B cell (primary cell): ENCODE measurements around the gene NR4A1. TPM values are rescaled to one million over a fixed set of nuclear protein-coding genes. Genes with fewer than 3 reads are reported as not detected.
A peak's percentile ranks its signal among the peaks of the same experiment; 100 is the strongest.

Source experiments
- ATAC-seq: fragments of 200-7000 bp; cut with Tn5 transposase; one replicate; pipeline ENCODE4 v1.10.0; 2021; ENCODE audit warnings: low read depth, mild to moderate bottlenecking, moderate number of reproducible peaks, moderate library complexity
- CTCF ChIA-PET: fragments of 350-600 bp; sonication (Branson Sonifier 250); formaldehyde crosslinking; loops from one replicate; lab custom pipeline; 2021; ENCODE audit warnings: antibody characterized with exemption, inconsistent platforms; lab: Charles Lee
- POLR2A ChIA-PET: fragments of 350-600 bp; sonication (Branson Sonifier 250); formaldehyde crosslinking; loops from one replicate; lab custom pipeline; 2021; ENCODE audit warnings: antibody characterized with exemption; lab: Charles Lee
- DNase-seq: peaks from one replicate; pipeline ENCODE4 v3.0.0; 2013
- H2AFZ ChIP-seq: 2 replicates; pipeline ENCODE4 v1.6.1; 2012; ENCODE audit warnings: mild to moderate bottlenecking, low read depth, low read length; ENCODE audit not compliant: insufficient read depth, poor library complexity, severe bottlenecking
- H3K27ac ChIP-seq, 2 donors: 1 replicate in 1 of 2; 2 replicates in 1 of 2; pipeline ENCODE4 v1.5.1; 2012 to 2013; ENCODE audit warnings: low read length in 2 of 2, mild to moderate bottlenecking in 2 of 2, moderate library complexity in 1 of 2
- H3K27me3 ChIP-seq, 4 experiments: fragments of 200-600 bp in 1 of 4; sonication (generic) in 1 of 4; replicated peaks in 1 of 4; 1 replicate in 2 of 4; 2 replicates in 2 of 4; pipeline versions ENCODE4 v1.6.1 to v1.7.0; 2013 to 2016; ENCODE audit warnings: low read length in 3 of 4, mild to moderate bottlenecking in 2 of 4, mixed read lengths in 1 of 4, moderate library complexity in 1 of 4; ENCODE audit not compliant: insufficient read depth in 4 of 4, control insufficient read depth in 3 of 4; ENCODE audit errors: control extremely low read depth in 1 of 4
- H3K36me3 ChIP-seq, 2 experiments: replicated peaks in 1 of 2; 1 replicate in 1 of 2; 2 replicates in 1 of 2; pipeline versions ENCODE4 v1.6.1 to v1.7.1; 2013; ENCODE audit warnings: low read length in 1 of 2; ENCODE audit not compliant: insufficient read depth in 2 of 2, control insufficient read depth in 1 of 2; ENCODE audit errors: control extremely low read depth in 1 of 2, extremely low read depth in 1 of 2
- H3K4me1 ChIP-seq, 2 donors: fragments of 200-600 bp in 1 of 2; sonication (generic) in 1 of 2; 1 replicate in 1 of 2; 2 replicates in 1 of 2; pipeline versions ENCODE4 v1.5.1 to v1.6.1; 2013 to 2017; ENCODE audit warnings: low read length in 2 of 2; ENCODE audit not compliant: control insufficient read depth in 2 of 2, insufficient read depth in 2 of 2
- H3K4me2 ChIP-seq: replicated peaks from 2 replicates; pipeline ENCODE3; 2012; ENCODE audit warnings: mild to moderate bottlenecking, low read depth, low read length; ENCODE audit not compliant: poor library complexity, severe bottlenecking
- H3K4me3 ChIP-seq, 5 experiments: fragments of 200-600 bp in 1 of 5; sonication (generic) in 1 of 5; 1 replicate in 3 of 5; 2 replicates in 2 of 5; pipeline versions ENCODE4 v1.5.1 to v1.7.0; 2011 to 2016; ENCODE audit warnings: low read length in 4 of 5, mild to moderate bottlenecking in 4 of 5, low read depth in 2 of 5, control low read depth in 1 of 5, moderate library complexity in 1 of 5; ENCODE audit not compliant: insufficient read depth in 1 of 5; ENCODE audit errors: control extremely low read depth in 1 of 5, extremely low read depth in 1 of 5
- H3K79me2 ChIP-seq: fragments of 200-600 bp; sonication (generic); one replicate; pipeline ENCODE4 v1.6.0; 2016; ENCODE audit warnings: low read length; ENCODE audit not compliant: control insufficient read depth, insufficient read depth
- H3K9ac ChIP-seq: fragments of 200-600 bp; sonication (generic); 2 replicates; pipeline ENCODE4 v1.6.1; 2017; ENCODE audit warnings: mild to moderate bottlenecking, low read length, moderate library complexity
- H3K9me3 ChIP-seq, 3 donors: one replicate each; pipeline versions ENCODE4 v1.6.1 to v1.7.1; 2013; ENCODE audit warnings: low read length in 2 of 3; ENCODE audit not compliant: control insufficient read depth in 2 of 3, insufficient read depth in 1 of 3; ENCODE audit errors: control extremely low read depth in 1 of 3
- H4K20me1 ChIP-seq: 2 replicates; pipeline ENCODE4 v1.6.0; 2012; ENCODE audit warnings: mild to moderate bottlenecking, low read length; ENCODE audit not compliant: insufficient read depth, control insufficient read depth, poor library complexity, severe bottlenecking
- H3K27ac Mint-ChIP-seq: one replicate; pipeline ENCODE4 v1.8.0; 2021; ENCODE audit warnings: mixed read lengths
- H3K27me3 Mint-ChIP-seq: one replicate; pipeline ENCODE4 v1.8.0; 2021; ENCODE audit warnings: mixed read lengths
- H3K4me1 Mint-ChIP-seq: one replicate; pipeline ENCODE4 v1.8.0; 2021; ENCODE audit warnings: mixed read lengths
- H3K4me3 Mint-ChIP-seq: one replicate; pipeline ENCODE4 v1.8.0; 2021; ENCODE audit warnings: mixed read lengths
- H3K9me3 Mint-ChIP-seq: one replicate; pipeline ENCODE4 v1.8.0; 2022; ENCODE audit warnings: mixed read lengths; ENCODE audit not compliant: insufficient read depth
- CTCF ChIP-seq: fragments of 200-600 bp; IDR thresholded peaks from one replicate; pipeline ENCODE4 v1.8.0; 2022; ENCODE audit warnings: antibody characterized with exemption, mild to moderate bottlenecking
- EZH2 ChIP-seq: IDR thresholded peaks from 2 replicates; pipeline ENCODE4 v1.6.1; 2012; ENCODE audit warnings: borderline replicate concordance, low read depth, mild to moderate bottlenecking, moderate library complexity, low read length; ENCODE audit not compliant: insufficient read depth, poor library complexity, severe bottlenecking
- WGBS: methylation state at CpG from one replicate; pipeline ENCODE4 v1.1.5; 2013; ENCODE audit warnings: missing lambda C conversion rate; ENCODE audit not compliant: insufficient coverage; 5-methylcytosine and 5-hydroxymethylcytosine counted together
- intact Hi-C: fragments of 100-400 bp; cut with micrococcal nuclease; formaldehyde crosslinking; loops from one replicate; pipeline ENCODE4 v1.10.0; 2022
- polyA plus RNA-seq: library from polyadenylated mRNA; depleted of rRNA; stranded (reverse); fragments of >200 nt; gene quantifications from 2 replicates; pipeline ENCODE4 v1.2.3, GENCODE V29; 2012
- total RNA-seq, 2 donors: library from RNA; stranded (reverse); fragments of 120-200 nt in 1 of 2; gene quantifications; 1 replicate in 1 of 2; 2 replicates in 1 of 2; pipeline versions ENCODE4 v1.2.3 to v1.2.4, GENCODE V29; 2013 to 2022

The NR4A1 gene
- total and polyA plus RNA-seq, 2 donors (not counting 1 experiment from before 2014, with no cell fraction given), result 43.2 to 470 TPM

GRCh38 chr12:52041035-52041434 lies 10.2 kb upstream of the NR4A1 start:
- no CpG with 5 or more reads among the region's 3 CpGs for WGBS
- Mint-ChIP-seq H3K9me3 (no peaks in the 10 kb centered on the region), H3K4me3 (peak overlapping the region; percentile 37), H3K27ac (no peak overlapping the region), H3K4me1 (peaks cover 63% of the 10 kb centered on the region), H3K27me3 (no peaks in the 10 kb centered on the region)
- ATAC-seq (no peak), DNase-seq (no peak)
- H4K20me1 ChIP-seq, result no peaks in the 10 kb centered on the region
- no peak for TF ChIP-seq EZH2
- TF ChIP-seq CTCF, result no peak
- H3K79me2 ChIP-seq, result peaks cover 34% of the 10 kb centered on the region
- no peak overlapping the region for H3K9ac ChIP-seq
- intact Hi-C loops, result no loop called here
- no peak overlapping the region for H3K4me2 ChIP-seq
- ChIA-PET CTCF (interaction anchor here (1.2 to 32.6 kb wide), 4 partner anchors 10 to 34 kb away, joined by 3 to 1315 read pairs (median 14); partner anchors contain the start of genes ATG101, NR4A1 and SMIM41), POLR2A (interaction anchor here (0.6 to 1.4 kb wide), 2 partner anchors 10 to 29 kb away, joined by 3 to 7 read pairs; partner anchors contain the start of genes ATG101 and NR4A1)
- peaks cover 36 to 56% of the 10 kb centered on the region in 2 donors for H3K4me1 ChIP-seq
- H3K27me3 ChIP-seq, result no peaks in the 10 kb centered on the region
- no peaks in the 10 kb centered on the region for H3K36me3 ChIP-seq
- no peak overlapping the region for H3K4me3 ChIP-seq
- H3K27ac ChIP-seq, result no peak overlapping the region
- H3K9me3 ChIP-seq, result no peaks in the 10 kb centered on the region
- no peak overlapping the region for H2AFZ ChIP-seq

- POLR2A ChIA-PET, result interaction anchor here (1.4 kb wide), 1 partner anchor 9 kb away, joined by 7 read pairs; the partner anchor contains the start of gene NR4A1
Observed at GRCh38 chr12:52041695-52042123, 9.5 kb upstream of the NR4A1 start.

More at GRCh38 chr12:52041695-52042123, 9.5 kb upstream of the NR4A1 start:
- Histone ChIP-seq H3K9me3 (no peaks in the 10 kb centered on the region), H3K4me1 (peaks cover 31 to 52% of the 10 kb centered on the region in 2 donors), H3K9ac (peak overlapping the region; percentile 47), H3K27me3 (no peaks in the 10 kb centered on the region), H3K27ac (peak overlapping the region; percentile 75 to 77), H3K36me3 (no peaks in the 10 kb centered on the region), H2AFZ (no peak overlapping the region), H3K4me2 (peak overlapping the region; percentile 78), H3K4me3 (peak overlapping the region in 4 of 5 experiments; percentile 13 to 54 (median 43)), H3K79me2 (peaks cover 36% of the 10 kb centered on the region), H4K20me1 (no peaks in the 10 kb centered on the region)
- intact Hi-C loops, result loop anchor here (1.0 kb wide), 1 partner anchor 9 kb away; no protein-coding TSS in a partner anchor
- H3K4me3 Mint-ChIP-seq, result peak overlapping the region; percentile 85
- TF ChIP-seq EZH2 (no peak), CTCF (peak; percentile 57)
- H3K9me3 Mint-ChIP-seq, result no peaks in the 10 kb centered on the region
- H3K4me1 Mint-ChIP-seq, result peaks cover 59% of the 10 kb centered on the region
- CTCF ChIA-PET, result interaction anchor here (1.2 to 32.6 kb wide), 6 partner anchors 9 to 75 kb away, joined by 3 to 1315 read pairs (median 7); partner anchors contain the start of genes ATG101, NR4A1 and SMIM41
- peak overlapping the region; percentile 84 for H3K27ac Mint-ChIP-seq
- no peaks in the 10 kb centered on the region for H3K27me3 Mint-ChIP-seq
- 31% methylated on average over 5 of the region's 6 CpGs for WGBS
- DNase-seq (peak; percentile 87), ATAC-seq (peak; percentile 65)
